ENCODE data around the gene ANKRD34A.

- TF ChIP-seq POLR2A (IDR thresholded peaks at IDR 0.05) (no peak), EP300 (IDR thresholded peaks at IDR 0.05) (no peak)
Measured at GRCh38 chr1:145942871-145943270, 21.5 kb downstream of the ANKRD34A start.

All from ovary (tissue), 1 donor.